HG02884 (cell line): Measurements from ENCODE around the gene ZNF579.
A peak's percentile ranks its signal among the peaks of the same experiment; 100 is the strongest.

Experiments
- ATAC-seq: cut with Tn5 transposase; IDR thresholded peaks from one replicate; pipeline ENCODE4 v1.9.1; 2021; ENCODE audit warnings: mild to moderate bottlenecking, moderate library complexity; ENCODE audit not compliant: unreplicated experiment

Gene ZNF579

DNA sequence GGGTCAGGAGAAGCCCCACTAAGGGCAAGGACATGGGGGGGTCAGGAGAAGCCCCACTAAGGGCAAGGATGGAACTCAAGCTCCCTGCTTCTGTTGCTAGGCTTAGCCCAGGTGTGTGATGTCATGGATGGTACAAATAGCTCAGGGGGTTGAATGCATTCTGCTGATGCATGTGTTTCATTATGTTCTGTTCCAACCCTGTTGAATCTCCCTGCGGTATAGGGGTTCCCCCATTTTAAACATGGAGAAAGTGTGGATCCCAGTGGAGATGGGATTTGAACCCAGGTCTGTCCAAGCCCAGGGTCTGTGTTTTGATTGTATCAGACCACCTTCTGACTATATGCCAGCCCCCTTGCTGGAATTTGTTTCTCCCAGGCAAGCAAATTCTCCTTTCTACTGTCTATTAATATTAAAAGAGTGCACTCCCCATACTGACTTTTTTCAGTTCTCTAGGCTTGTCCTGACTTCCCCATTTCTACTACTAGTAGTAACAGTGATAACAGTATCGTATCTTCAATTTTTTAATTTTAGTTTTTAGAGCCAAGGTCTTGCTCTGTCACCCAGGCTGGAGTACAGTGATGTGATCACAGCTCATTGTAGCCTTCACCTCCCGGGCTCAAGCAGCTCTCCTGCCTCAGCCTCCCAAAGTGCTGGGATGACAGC lies 31.5 kb upstream of the ZNF579 start:
- no peak for ATAC-seq

DNA sequence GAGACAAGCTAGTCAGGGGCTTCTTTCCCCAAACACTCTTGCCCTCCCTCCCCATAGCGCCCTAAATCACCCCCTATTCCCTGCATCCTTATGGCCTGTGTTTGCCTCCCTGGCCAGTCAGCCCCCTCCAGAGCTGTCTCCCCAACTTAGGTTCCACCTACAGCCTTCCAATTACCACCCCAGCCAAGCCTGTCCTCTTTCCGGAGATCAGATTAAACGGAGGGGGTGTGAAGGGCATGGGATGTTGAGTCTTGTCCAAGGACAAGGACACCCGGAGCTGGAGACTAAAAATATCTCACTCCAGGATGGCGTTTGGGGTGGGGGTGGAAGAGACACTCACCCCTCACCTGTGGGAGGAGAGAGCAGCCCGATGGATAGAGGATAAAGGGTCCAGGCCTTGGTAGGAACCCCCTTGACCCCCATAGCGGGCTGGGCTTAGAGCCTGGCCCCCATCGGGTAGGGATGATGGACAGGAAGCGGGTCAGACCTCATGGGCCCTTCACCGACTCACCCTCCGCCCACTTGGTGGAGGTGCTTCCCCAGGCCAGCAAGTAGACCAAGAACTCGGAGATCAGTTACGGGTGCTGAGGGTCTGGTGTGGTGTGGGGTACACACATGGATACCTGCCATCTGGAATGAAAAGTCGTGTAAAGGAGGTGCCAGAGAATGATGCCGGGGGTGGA lies 30.8 kb upstream of the ZNF579 start:
- no peak for ATAC-seq

DNA sequence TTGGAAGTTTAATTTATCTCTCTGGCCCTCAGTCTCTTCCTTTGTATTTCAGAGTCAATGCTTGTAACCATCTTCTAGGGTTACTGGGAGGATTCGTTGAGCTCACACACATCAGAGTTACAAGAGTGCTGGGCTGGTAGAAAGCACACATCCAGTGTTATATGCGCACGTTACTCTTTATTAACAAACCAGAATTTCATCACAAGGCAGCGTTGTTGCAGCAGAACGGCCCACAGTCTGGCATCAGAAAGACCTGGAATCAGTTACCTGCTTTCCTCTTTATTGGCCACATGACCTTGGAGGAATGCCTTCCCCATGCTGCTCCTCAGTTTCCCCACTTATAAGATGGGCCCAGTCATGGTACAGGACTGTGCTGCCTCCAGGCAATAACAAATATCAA lies 28.7 kb upstream of the ZNF579 start:
- no peak for ATAC-seq

DNA sequence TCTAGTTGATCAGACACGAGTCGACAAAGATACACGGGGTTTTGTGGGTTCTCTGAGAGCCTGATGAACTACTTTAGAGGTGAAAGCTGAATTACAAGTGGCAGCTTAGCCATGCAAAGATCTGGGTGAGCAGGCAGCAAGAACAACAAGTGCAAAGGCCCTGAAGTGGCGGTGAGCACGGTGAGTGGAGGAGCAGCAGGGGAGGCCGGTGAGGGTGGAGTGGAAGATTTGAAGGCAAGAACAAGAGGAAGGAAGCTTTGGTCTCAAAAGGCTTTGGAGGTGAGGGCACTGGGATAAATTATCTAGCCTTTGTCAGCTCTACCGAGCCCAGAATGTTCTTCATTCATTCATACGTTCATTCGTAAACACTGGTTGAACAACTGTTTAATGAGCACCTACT lies 26.2 kb upstream of the ZNF579 start:
- no peak for ATAC-seq

DNA sequence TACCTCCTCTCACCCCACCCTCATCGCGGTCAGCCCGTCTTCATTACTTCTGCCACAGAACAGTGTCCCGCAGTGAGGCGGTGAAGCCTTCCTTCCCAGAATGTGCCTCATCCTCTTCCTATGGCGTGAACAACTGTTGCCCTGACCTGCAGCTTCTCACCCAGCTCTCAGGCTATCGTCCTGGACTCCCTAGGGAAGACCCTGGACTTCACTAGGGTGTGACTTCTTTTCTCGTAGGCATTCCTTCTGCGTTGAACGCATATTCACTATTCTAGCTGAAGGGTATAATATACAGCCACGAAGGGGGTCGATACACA lies 25.8 kb upstream of the ZNF579 start:
- no peak for ATAC-seq

DNA sequence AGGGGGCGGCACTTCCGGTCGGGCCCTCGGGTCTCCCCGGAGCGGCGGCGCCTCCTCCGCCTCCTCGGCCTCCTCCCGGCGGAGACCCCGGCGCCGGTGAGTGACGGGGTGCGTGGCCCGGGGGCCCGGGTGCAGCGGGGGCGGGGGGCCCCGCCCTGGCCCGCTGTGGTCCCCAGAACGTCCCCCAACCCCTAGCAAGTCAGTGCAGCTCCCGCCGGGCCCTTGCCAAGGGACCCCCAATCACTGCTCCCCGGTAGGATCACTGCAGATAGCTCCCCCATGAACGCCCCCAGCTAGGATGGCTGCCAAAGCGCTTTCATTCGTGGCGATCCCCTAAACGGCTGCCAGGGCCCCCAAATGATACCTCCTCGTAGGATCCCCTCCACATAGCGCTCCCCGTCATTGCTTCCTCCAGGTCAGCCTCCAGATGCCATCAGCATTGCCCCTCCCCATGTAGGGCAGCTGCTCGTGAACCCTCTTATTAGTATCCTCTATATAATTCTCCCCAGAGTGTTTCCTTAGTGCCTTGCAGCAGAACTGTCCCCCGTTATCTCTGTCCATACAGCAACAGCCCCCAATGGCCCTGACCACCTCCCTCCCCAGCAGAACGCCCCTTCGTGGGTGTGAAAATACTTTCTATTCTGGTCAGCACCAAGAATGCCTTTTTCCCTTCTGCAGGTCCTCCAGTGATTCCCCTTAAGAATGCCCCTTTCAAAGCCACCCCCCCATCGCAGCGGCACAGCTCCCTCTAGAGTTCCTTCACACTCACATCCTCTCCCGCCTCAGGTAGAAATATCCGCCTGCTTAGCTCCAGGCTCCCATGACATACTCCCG lies 25.2 kb upstream of the ZNF579 start, which contains the start of gene ZNF865:
ZNF865 (plus strand) TSS at position 11 of the 834 bp plus-strand sequence. CDS start 7,972 bp downstream, outside the sequence.
- no peak for ATAC-seq

DNA sequence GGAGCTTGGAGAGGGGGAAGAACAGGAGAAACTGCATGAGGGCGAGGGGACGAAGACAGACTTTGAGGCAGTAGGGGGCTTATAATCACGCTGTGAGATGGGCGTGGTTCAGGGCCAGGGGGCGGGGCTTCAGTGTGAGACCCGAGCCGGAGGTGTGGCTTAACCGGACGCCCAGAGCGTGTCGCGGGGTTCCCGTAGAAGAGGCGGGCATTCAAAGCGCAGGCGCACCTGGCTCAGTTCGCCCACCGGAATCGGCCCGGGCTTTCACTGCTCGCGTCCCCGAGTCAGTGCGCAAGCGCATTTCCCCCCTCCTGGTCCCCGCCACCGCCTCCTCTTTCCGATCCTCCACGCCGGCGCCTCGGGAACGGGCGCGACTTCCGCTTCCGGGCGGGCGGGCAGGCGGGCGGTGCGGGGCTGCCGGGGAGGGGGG lies 24.6 kb upstream of the ZNF579 start:
- ATAC-seq, result peak; percentile 55

DNA sequence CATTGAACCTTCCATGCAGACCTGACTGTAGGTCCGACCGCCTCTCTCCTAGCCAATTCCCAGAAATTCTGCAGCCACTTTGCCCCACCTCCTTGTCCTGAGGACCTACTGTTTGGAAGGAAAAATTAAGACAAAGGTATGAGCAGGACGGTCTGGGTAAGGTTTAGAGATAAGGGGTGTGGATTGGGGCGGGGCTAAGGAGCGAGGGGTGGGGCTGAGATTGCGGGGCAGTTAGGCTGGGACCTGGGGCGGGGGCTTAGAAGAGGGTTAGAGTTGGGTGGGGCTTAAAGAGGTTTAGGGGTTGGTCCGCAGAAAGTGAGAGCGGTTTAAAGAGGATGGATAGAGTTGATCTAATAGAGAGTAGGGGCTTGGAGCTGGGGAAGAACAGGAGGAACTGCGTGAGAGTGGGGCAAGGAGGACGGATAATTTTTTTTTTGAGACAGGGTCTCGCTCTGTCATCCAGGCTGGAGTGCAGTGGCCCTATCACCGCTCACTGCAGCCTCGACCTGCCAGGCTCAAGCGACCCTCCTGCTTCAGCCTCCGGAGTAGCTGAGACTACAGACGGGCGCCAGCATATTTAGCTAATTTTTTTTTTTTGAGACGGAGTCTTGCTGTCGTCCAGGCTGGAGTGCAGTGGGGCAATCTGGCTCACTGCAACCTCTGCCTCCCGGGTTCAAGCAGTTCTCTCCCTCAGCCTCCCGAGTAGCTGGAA lies 23.1 kb upstream of the ZNF579 start:
- no peak for ATAC-seq

DNA sequence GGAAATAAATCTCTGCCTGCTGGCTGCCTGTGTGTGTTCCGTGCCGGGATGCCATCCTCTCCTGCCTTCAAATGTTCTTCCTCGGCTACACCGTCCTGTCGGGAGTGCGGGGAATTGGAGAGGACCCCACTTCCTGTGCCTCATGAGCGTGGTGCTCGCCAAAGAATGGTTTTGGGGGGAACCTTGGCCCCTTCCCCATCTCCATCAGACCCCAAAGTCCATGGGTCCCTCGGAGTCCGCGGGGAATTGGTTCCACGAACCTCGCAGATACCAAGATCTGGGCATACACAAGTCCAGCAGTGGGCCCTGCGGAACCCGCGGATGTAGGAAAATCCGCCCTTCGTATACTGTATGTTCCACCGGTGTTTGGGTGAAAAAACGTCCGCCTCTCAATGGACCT lies 22.5 kb upstream of the ZNF579 start:
- ATAC-seq, result no peak

DNA sequence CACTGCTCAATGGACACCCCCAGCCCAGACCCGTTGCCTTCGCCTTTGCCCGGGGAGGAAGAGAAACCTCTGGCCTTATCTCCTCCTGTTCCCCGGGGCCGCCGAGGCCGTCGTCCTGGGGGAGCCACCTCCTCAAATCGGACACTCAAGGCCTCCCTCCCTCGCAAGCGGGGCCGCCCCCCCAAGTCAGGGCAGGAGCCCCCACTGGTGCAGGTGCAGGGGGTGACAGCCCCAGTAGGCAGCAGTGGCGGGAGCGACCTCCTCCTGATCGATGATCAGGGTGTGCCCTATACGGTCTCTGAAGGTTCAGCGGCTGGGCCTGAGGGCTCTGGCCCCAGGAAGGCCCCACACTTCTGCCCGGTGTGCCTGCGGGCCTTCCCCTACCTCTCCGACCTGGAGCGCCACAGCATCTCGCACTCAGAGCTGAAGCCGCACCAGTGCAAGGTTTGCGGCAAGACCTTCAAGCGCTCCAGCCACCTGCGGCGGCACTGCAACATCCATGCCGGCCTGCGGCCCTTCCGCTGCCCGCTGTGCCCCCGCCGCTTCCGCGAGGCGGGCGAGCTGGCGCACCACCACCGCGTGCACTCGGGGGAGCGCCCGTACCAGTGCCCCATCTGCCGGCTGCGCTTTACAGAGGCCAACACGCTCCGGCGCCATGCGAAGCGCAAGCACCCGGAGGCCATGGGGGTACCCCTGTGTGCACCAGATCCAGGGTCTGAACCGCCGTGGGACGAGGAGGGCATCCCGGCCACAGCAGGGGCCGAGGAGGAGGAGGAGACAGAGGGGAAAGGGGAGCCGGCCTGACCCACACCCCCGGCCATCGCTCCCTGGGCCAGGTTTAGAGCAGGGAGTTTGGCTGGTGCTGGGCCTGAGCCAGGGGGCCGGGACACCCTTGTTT lies 21.7 kb upstream of the ZNF579 start:
- no peak for ATAC-seq

DNA sequence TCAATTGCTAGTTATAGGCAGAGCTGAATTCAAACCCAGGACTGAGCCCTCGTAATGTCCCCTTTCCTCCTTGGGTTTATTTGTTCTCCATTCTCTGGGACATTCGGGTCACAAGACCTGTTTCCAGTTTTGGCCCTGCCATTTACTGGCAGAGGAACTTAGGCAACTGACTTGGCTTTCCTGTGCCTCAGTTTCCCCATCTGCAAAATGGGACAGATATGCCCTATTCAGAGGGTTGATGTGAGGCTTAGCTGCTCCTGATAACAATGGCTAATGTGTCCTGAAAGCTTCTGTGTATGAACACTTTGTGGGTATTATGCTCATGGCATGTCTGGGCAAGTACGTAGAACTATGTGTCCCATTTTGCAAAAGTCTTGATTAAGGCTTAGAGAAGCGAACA lies 20.4 kb upstream of the ZNF579 start:
- ATAC-seq, result no peak

DNA sequence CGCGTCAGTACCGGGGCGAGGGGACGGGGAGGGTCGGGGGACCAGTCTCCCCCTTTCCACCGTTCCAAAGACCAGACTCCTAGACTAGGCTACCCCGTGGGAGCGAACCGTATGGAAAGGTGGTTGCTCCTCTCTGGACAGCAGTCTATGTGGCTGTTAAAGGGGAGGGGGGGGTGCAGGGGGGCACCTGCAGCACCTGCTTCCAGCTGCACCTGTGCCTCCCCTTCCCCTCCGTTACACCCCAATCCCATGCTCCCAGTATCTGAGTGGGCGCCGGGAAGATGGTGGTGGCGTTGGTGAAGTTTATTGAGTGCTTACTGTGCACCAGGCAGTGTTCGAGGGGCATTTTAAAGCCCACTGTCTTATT lies 20.0 kb upstream of the ZNF579 start:
- ATAC-seq, result no peak

DNA sequence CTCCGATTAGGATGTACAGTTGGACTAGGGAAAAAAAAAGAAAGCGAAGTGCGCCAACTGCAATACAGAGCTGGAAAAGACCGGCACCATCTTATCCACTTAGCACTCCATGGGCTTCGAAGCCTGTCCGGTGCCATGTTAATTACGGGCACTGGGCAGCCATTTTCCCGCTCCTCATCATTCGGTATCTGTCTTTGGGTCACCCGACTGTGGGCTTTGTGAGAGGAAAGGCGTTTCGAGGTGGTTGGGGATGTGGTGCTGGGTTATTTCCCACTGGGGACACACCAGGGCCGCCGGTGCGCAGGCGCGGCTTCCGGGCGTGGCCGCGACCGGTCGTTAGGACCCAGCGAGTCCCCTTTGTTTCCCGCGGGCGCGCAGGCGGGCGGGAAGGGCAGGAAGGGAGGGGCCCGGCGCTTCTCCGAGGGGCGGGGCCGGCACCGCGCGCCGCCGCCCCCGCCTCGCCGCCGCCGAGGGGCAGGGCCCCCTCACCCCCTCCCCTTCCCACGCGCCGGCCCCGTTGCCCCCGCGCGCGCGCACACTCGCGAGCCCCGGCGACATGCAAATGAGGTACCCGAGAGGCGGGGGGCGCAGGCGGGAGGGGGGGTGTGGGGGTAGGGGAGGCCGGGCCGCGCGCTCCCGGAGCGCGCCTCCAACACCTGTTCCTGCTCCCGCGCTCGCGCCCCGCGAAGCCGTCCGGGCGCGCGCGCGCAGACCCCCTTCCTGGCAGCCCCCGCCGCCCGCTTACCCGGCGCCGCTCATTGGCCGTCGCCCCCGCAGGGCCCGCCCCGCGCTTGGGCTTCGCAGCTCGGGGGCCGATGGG lies 19.4 kb upstream of the ZNF579 start, which contains the start of gene ZNF524:
ZNF524 (plus strand) TSS at position 447 of the 820 bp plus-strand sequence. CDS start 1,825 bp downstream, outside the sequence.
- ATAC-seq, result peak; percentile 36

DNA sequence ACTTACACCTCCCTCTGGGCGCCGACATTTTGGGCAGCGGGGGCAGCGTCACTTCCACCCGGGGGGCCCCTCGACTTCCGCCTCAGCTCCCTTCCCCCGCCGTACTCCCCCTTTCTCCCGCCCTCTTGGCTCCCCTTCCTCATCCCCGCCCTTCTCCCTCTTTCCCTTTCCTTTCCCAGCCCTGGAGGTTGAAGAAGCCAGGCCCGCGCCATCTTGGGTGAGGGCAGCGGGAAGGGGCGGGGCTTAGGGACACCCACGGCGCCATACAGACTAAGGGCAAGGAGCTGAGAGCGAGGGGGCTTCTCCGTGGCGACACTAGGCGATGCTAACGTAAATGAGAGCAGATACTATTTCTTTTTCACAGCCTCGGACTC lies 18.8 kb upstream of the ZNF579 start, which contains the start of gene FIZ1:
FIZ1 (minus strand) TSS at position 50 of the 374 bp plus-strand sequence. CDS start 1,652 bp downstream, outside the sequence.
- ATAC-seq, result peak; percentile 39

DNA sequence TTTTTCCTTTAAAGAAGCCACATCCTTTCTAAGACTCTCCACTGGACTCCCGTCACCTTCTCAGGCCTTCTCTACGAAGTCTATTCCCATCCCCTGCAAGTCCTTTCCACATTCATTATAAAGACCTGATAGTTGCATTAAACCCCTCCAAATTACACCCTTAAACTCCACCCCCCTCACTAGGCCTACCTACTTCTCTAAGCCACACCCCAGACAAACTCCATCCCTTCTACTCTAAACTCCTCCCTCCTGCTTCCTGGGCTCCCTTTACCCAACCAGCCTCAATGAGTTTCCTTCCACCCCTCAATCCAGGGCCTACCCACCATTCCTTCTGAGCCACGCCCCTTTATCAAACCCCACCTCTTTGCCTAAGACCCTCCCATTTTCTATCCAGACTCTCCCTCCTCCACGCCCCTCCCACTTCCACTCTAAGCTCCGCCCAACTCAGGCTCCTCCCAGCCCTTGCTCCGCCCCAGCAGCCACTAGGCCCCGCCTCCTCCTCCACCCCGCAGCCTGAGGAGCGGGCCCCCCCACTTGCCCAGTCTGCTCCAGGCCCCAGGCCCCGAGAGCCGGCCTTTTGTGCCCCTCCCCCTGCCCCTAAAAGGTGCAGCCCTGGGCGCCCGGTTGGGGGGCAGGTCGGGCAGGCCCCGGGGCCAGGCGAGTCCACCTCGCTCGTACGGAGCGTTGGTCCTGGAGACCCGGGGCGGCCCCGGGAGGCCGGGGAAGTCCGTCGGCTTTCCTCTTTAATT lies 18.2 kb upstream of the ZNF579 start:
- ATAC-seq, result peak; percentile 39

DNA sequence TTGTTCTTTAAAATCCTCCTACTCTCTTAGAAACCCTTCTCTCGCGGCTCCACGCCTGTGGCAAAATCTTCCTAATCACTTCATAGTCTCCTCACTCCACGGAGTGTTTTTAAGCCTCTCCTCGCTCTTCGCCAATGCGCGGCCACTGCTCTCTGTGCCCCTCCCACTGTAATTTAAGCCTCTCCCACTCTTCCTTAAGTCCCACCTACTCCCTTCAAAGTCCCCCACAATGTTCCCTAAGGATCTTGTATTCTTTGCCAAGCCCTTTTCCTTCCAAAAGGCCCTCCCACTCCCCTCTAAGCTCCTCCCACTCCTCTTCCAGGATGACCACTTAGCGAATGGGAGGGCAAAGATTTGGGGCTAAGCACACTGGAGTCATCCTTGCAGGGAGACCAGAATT lies 17.4 kb upstream of the ZNF579 start:
- no peak for ATAC-seq

DNA sequence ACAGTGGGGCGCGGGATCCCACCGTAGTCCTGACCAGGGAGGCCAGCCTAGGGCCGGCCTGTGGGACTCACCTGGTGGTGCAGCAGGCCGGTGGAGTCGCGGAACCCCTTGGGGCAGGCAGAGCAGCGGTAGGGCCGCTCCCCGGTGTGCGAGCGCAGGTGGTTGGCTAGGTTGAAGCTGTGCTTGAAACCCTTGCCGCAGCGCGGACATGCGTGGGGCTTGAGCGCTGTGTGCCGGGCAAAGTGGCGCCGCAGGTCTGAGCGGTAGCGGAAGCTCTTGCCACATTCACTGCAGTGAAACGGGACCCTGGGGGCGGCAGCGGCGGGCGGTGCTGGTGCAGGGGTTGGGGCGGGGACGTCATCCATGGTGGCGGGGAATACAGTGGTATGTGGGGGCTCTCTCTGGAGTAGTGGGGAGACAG lies 16.9 kb upstream of the ZNF579 start:
- ATAC-seq, result no peak

DNA sequence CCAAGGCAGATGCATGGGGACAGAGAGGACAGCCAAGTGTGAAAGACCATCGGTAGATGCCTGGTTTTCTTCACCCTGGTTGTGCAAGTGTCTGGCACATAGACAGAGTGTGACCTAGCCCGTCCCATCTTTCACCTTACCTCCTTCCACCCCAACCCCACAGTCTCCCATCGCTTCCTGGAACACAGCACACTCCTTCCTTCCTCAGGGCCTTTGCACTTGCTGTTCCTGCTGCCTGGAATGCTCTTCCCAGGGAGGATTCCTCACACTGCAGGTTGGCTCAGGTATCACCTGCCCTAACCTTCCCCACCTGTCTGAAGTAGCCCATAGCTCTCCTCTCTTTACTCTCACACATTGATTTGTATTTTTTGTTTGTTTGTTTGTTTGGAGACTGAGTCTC lies 15.7 kb upstream of the ZNF579 start:
- ATAC-seq, result no peak
